ENCODE data around the gene CALML5. TPM values are rescaled to one million over a fixed set of nuclear protein-coding genes. Genes with fewer than 3 reads are reported as not detected.

Gene CALML5
- total RNA-seq, 1 experiment from 2014 or later: not detected

DNA sequence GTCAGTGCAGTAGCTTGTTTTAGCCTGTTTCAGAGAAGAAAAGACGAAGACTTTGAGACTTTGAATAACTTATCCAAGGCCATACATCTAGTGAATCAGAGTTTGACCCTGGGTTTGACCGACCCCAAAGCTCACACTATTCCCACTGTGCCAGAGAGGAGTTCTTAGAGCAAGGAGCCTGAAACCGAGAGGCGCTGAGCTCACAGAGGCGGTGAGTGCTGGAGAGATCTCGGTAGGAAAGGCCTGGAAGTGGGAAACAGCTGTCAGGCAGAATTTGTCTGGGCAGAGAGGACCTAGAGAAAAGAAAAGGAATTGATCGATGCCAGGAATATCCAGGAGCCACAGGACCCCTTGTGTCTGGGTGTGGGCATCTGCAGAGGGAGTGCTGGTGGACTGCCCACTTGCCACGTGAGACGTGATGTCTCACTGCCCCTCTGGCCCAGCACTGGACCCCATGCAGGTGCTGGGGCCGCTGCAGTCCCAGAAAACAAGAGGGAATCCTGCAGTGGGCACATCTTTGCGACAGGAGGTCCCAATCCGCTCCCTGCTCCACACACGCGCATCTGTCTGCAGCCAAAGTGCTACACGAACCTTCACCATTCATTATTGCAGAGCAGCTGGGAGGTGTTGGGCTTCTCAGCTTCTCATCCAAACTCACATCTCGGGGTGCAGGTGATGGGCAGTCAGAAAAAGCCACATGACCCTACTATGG is 31.6 kb upstream of the CALML5 start:
- ChIA-PET RAD21 (ENCODE audit: low non-redundant PET in 1 of 2, low total read pairs in 2 of 2, uncharacterized antibody in 2 of 2, unreplicated experiment in 2 of 2) (no interaction called here), CTCF (no interaction called here), POLR2A (no interaction called here)
- no peak for DNase-seq (ENCODE audit: low read depth, low spot score)
- Histone ChIP-seq H3K9me2 (ENCODE audit: insufficient read depth) (no peaks in the 10 kb centered on the region), H3K4me1 (ENCODE audit: control insufficient read depth in 1 of 2, insufficient read depth in 2 of 2, low read length in 2 of 2) (no peaks in the 10 kb centered on the region), H3K27me3 (ENCODE audit: insufficient read depth, low read length) (no peaks in the 10 kb centered on the region), H3K36me3 (ENCODE audit: control insufficient read depth in 1 of 2, insufficient read depth in 2 of 2, low read length in 2 of 2) (no peaks in the 10 kb centered on the region), H4K20me1 (ENCODE audit: insufficient read depth) (no peaks in the 10 kb centered on the region), H3K9me3 (ENCODE audit: control insufficient read depth in 1 of 2, insufficient read depth in 1 of 2, low read depth in 1 of 2, low read length in 2 of 2) (no peaks in the 10 kb centered on the region), H3K4me3 (replicated peaks in 1 of 2; ENCODE audit: low read depth in 1 of 2, low read length in 2 of 2) (no peak overlapping the region), H3K79me2 (ENCODE audit: insufficient read depth, low read length) (no peaks in the 10 kb centered on the region), H3K4me2 (ENCODE audit: low read length) (no peak overlapping the region), H3K27ac (ENCODE audit: low read depth, low read length) (no peak overlapping the region), H3K9ac (ENCODE audit: low read length) (no peak overlapping the region), H2AFZ (ENCODE audit: low read depth, low read length, poor library complexity, severe bottlenecking) (no peak overlapping the region)
- BruUV-seq (replicated peaks): no TSS peak
- ATAC-seq: no peak
- TF ChIP-seq, protein P1, sequence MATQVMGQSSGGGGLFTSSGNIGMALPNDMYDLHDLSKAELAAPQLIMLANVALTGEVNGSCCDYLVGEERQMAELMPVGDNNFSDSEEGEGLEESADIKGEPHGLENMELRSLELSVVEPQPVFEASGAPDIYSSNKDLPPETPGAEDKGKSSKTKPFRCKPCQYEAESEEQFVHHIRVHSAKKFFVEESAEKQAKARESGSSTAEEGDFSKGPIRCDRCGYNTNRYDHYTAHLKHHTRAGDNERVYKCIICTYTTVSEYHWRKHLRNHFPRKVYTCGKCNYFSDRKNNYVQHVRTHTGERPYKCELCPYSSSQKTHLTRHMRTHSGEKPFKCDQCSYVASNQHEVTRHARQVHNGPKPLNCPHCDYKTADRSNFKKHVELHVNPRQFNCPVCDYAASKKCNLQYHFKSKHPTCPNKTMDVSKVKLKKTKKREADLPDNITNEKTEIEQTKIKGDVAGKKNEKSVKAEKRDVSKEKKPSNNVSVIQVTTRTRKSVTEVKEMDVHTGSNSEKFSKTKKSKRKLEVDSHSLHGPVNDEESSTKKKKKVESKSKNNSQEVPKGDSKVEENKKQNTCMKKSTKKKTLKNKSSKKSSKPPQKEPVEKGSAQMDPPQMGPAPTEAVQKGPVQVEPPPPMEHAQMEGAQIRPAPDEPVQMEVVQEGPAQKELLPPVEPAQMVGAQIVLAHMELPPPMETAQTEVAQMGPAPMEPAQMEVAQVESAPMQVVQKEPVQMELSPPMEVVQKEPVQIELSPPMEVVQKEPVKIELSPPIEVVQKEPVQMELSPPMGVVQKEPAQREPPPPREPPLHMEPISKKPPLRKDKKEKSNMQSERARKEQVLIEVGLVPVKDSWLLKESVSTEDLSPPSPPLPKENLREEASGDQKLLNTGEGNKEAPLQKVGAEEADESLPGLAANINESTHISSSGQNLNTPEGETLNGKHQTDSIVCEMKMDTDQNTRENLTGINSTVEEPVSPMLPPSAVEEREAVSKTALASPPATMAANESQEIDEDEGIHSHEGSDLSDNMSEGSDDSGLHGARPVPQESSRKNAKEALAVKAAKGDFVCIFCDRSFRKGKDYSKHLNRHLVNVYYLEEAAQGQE (IDR thresholded peaks at IDR 0.05; ENCODE audit: low read depth): no peak
- TF ChIP-seq, protein P2, sequence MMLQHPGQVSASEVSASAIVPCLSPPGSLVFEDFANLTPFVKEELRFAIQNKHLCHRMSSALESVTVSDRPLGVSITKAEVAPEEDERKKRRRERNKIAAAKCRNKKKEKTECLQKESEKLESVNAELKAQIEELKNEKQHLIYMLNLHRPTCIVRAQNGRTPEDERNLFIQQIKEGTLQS (IDR thresholded peaks at IDR 0.05): no peak
- TF ChIP-seq CBX3 (IDR thresholded peaks at IDR 0.05; ENCODE audit: low read depth) (no peak), FOSL1 (IDR thresholded peaks at IDR 0.05; ENCODE audit: low read depth) (no peak), CEBPB (IDR thresholded peaks at IDR 0.05; ENCODE audit: low read depth) (no peak), EZH2 (IDR thresholded peaks at IDR 0.05) (no peak), EGR1 (IDR thresholded peaks at IDR 0.05; ENCODE audit: low read depth) (no peak), POLR2AphosphoS5 (IDR thresholded peaks at IDR 0.05; ENCODE audit: low read depth, low read length) (no peak), JUND (IDR thresholded peaks at IDR 0.05) (no peak), SP1 (IDR thresholded peaks at IDR 0.05; ENCODE audit: low read depth) (no peak), RAD21 (IDR thresholded peaks at IDR 0.05; ENCODE audit: low read depth) (no peak), YY1 (IDR thresholded peaks at IDR 0.05; ENCODE audit: extremely low read depth, insufficient replicate concordance, low read depth, low read length) (no peak), EZH2phosphoT487 (IDR thresholded peaks at IDR 0.05; ENCODE audit: borderline replicate concordance) (no peak), TCF7L2 (IDR thresholded peaks at IDR 0.05; ENCODE audit: borderline replicate concordance, extremely low read depth, insufficient read depth, insufficient read length) (no peak), ZFX (IDR thresholded peaks at IDR 0.05) (no peak), ZNF274 (IDR thresholded peaks at IDR 0.05; ENCODE audit: low read depth, low read length) (no peak), SRF (IDR thresholded peaks at IDR 0.05; ENCODE audit: low read depth) (no peak)
- TF ChIP-seq, protein P3, sequence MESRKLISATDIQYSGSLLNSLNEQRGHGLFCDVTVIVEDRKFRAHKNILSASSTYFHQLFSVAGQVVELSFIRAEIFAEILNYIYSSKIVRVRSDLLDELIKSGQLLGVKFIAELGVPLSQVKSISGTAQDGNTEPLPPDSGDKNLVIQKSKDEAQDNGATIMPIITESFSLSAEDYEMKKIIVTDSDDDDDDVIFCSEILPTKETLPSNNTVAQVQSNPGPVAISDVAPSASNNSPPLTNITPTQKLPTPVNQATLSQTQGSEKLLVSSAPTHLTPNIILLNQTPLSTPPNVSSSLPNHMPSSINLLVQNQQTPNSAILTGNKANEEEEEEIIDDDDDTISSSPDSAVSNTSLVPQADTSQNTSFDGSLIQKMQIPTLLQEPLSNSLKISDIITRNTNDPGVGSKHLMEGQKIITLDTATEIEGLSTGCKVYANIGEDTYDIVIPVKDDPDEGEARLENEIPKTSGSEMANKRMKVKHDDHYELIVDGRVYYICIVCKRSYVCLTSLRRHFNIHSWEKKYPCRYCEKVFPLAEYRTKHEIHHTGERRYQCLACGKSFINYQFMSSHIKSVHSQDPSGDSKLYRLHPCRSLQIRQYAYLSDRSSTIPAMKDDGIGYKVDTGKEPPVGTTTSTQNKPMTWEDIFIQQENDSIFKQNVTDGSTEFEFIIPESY (IDR thresholded peaks at IDR 0.05; ENCODE audit: extremely low read depth, insufficient replicate concordance, low read length): no peak
- TF ChIP-seq, protein P4, sequence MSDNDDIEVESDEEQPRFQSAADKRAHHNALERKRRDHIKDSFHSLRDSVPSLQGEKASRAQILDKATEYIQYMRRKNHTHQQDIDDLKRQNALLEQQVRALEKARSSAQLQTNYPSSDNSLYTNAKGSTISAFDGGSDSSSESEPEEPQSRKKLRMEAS (IDR thresholded peaks at IDR 0.05): no peak
- TF ChIP-seq, protein P5, sequence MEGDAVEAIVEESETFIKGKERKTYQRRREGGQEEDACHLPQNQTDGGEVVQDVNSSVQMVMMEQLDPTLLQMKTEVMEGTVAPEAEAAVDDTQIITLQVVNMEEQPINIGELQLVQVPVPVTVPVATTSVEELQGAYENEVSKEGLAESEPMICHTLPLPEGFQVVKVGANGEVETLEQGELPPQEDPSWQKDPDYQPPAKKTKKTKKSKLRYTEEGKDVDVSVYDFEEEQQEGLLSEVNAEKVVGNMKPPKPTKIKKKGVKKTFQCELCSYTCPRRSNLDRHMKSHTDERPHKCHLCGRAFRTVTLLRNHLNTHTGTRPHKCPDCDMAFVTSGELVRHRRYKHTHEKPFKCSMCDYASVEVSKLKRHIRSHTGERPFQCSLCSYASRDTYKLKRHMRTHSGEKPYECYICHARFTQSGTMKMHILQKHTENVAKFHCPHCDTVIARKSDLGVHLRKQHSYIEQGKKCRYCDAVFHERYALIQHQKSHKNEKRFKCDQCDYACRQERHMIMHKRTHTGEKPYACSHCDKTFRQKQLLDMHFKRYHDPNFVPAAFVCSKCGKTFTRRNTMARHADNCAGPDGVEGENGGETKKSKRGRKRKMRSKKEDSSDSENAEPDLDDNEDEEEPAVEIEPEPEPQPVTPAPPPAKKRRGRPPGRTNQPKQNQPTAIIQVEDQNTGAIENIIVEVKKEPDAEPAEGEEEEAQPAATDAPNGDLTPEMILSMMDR (IDR thresholded peaks at IDR 0.05 in 2 of 3, conservative IDR thresholded peaks at IDR 0.05 in 1 of 3; ENCODE audit: borderline replicate concordance in 1 of 3, insufficient read depth in 1 of 3, low read depth in 2 of 3, low read length in 2 of 3): no peak
- intact Hi-C loops (cut with micrococcal nuclease): no loop called here

Measured in HCT116 (cell line).